Measurements from ENCODE around the gene UGT1A7. TPM values are rescaled to one million over a fixed set of nuclear protein-coding genes. Genes with fewer than 3 reads are reported as not detected.

The UGT1A7 gene
- total and polyA plus RNA-seq, 9 of the 15 experiments (the other 6 are each of a cell fraction or from before 2014, with no cell fraction given): not detected

DNA sequence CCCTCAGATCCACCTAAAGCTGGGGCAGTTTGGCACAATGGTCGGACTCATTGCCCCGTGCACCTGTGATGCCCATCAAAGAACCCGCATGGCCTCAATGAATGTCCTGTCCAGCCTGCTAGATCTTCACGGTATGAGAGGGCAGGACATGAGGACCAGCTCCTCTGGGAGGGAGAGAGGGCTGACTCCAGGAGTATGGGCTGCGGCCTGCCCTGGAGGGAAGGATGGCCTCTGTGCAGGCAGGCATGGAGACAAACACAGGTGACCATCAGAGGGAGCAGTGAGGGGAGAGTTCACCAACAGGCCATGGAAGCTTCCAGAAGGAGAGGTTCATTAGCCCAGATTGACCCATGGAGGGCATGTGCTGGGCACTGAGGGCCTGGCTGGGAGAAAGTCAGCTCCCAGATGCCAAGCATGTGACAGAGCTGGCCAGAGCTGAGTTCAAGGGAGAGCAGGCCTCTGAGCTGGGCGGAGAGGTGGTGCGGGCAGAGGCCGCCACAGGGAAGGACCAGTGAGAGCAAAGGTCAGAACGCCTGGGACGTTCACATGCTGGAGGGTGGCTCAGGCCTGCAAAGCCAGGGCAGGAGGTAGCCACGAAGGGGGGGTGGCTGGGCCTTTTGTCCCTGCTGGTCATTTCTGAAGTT, 136.4 kb downstream of the UGT1A7 start (continued):
- TF ChIP-seq, protein P1, sequence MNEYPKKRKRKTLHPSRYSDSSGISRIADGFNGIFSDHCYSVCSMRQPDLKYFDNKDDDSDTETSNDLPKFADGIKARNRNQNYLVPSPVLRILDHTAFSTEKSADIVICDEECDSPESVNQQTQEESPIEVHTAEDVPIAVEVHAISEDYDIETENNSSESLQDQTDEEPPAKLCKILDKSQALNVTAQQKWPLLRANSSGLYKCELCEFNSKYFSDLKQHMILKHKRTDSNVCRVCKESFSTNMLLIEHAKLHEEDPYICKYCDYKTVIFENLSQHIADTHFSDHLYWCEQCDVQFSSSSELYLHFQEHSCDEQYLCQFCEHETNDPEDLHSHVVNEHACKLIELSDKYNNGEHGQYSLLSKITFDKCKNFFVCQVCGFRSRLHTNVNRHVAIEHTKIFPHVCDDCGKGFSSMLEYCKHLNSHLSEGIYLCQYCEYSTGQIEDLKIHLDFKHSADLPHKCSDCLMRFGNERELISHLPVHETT (CRISPR knock-in tag; conservative IDR thresholded peaks at IDR 0.05 in 1 of 2, IDR thresholded peaks at IDR 0.05 in 1 of 2): no peak
- no peak for TF ChIP-seq RBM22 (IDR thresholded peaks at IDR 0.05; ENCODE audit: low read depth, low read length, poor library complexity, severe bottlenecking)

DNA sequence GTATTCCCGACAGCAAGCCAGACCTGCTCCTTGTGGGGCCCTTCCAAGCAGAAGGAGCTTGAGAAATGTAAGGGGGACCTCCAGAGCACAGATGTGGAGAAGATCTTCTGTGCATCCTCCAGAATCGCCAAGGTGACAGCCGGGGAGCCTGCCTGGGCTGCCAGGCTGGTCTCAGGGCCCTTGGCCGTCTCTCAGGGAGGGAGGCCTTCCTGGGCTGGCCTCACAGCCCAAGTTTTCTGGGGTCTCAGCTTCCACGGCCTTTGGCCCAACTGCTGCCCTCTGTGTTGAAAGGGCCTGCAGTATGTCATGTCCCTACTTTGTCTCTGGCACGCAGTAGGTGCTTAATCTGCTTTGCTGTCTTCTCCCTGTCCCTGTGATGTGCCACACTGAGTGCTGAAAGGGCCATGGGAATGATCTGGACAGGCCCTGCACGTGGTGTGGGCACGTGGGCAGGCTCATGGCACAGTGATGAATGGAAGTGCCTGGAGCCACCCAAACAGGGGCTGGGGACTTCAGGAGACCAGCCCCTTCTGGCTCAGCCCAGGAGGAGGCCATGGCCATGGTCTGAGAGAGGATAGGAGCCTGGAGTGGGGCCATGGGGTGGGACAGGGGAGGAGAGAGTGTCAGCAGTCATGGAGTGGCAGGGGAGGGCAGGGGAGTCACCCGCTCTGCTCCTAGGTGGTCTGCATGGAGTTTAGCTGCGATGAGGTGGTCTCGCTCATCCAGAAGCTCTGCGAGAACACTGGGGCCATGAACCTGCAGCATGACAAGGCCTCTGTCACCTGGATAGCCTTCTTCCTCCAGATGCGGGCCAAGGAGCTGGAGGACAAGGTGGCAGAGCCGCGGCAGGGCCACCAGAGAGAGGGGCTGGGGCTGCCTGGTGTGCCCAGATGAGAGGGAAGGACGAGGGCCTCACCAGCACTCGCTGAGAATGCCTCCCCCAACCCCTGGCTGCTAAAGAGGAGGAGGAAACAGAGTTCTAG, 137.2 kb downstream of the UGT1A7 start:
- Histone ChIP-seq H3K9ac (ENCODE audit: insufficient read depth in 1 of 2, low read depth in 2 of 2, low read length in 2 of 2) (no peak overlapping the region), H4K20me1 (replicated peaks; ENCODE audit: control insufficient read depth, insufficient read depth, low read length) (no peaks in the 10 kb centered on the region; the same call in 1 of the 2 replicates), H3K79me2 (ENCODE audit: control insufficient read depth, insufficient read depth, low read length) (no peaks in the 10 kb centered on the region), H3K9me1 (ENCODE audit: control insufficient read depth, insufficient read depth, low read length) (no peaks in the 10 kb centered on the region), H3K27me3 (ENCODE audit: control insufficient read depth in 2 of 2, insufficient read depth in 2 of 2, low read length in 2 of 2) (peaks cover 2 to 62% of the 10 kb centered on the region in 2 experiments; a peak in 4 of 5 replicates), H3K4me1 (replicated peaks in 1 of 2; ENCODE audit: control insufficient read depth in 2 of 2, insufficient read depth in 2 of 2, low read length in 2 of 2) (no peaks in the 10 kb centered on the region; a peak in 1 of 5 replicates), H3K4me3 (no peak overlapping the region), H2AFZ (ENCODE audit: low read depth, low read length) (no peak overlapping the region), H3K36me3 (ENCODE audit: control insufficient read depth, insufficient read depth, low read length) (no peaks in the 10 kb centered on the region), H3K4me2 (ENCODE audit: insufficient read depth, low read length) (no peak overlapping the region), H3K9me3 (replicated peaks; ENCODE audit: control insufficient read depth, insufficient read depth, low read depth, low read length) (no peaks in the 10 kb centered on the region), H3K27ac (ENCODE audit: extremely low read depth, low read depth, low read length) (no peak overlapping the region)
- ChIA-PET POLR2A (no interaction called here), CTCF (ENCODE audit: low intra/inter-chr PET ratio) (no interaction called here)
- WGBS (ENCODE audit: insufficient coverage, low coverage, missing lambda C conversion rate): 1% methylated on average over 9 of the region's 17 CpGs
- ATAC-seq (no peak), FAIRE-seq (no peak), DNase-seq (ENCODE audit: extremely low read depth in 1 of 4, low spot score in 3 of 4) (no peak)
- intact Hi-C loops (cut with micrococcal nuclease) (no loop called here), in situ Hi-C loops (cut with MboI) (no loop called here)
- BruUV-seq (replicated peaks): no TSS peak
- no peak for TF ChIP-seq GTF2F1 (IDR thresholded peaks at IDR 0.05; ENCODE audit: low read depth, low read length)
- TF ChIP-seq, protein P2, sequence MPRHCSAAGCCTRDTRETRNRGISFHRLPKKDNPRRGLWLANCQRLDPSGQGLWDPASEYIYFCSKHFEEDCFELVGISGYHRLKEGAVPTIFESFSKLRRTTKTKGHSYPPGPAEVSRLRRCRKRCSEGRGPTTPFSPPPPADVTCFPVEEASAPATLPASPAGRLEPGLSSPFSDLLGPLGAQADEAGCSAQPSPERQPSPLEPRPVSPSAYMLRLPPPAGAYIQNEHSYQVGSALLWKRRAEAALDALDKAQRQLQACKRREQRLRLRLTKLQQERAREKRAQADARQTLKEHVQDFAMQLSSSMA (CRISPR knock-in tag; IDR thresholded peaks at IDR 0.05): no peak
- TF ChIP-seq, protein P3, sequence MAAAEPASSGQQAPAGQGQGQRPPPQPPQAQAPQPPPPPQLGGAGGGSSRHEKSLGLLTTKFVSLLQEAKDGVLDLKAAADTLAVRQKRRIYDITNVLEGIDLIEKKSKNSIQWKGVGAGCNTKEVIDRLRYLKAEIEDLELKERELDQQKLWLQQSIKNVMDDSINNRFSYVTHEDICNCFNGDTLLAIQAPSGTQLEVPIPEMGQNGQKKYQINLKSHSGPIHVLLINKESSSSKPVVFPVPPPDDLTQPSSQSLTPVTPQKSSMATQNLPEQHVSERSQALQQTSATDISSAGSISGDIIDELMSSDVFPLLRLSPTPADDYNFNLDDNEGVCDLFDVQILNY (CRISPR knock-in tag; IDR thresholded peaks at IDR 0.05): no peak
- no peak for TF ChIP-seq KAT7 (CRISPR knock-in tag; IDR thresholded peaks at IDR 0.05; ENCODE audit: borderline replicate concordance)
- TF ChIP-seq, protein P4, sequence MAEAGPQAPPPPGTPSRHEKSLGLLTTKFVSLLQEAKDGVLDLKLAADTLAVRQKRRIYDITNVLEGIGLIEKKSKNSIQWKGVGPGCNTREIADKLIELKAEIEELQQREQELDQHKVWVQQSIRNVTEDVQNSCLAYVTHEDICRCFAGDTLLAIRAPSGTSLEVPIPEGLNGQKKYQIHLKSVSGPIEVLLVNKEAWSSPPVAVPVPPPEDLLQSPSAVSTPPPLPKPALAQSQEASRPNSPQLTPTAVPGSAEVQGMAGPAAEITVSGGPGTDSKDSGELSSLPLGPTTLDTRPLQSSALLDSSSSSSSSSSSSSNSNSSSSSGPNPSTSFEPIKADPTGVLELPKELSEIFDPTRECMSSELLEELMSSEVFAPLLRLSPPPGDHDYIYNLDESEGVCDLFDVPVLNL (CRISPR knock-in tag; IDR thresholded peaks at IDR 0.05; ENCODE audit: low read depth): no peak
- TF ChIP-seq PHB (CRISPR knock-in tag; IDR thresholded peaks at IDR 0.05): no peak
- TF ChIP-seq MEIS2 (IDR thresholded peaks at IDR 0.05; ENCODE audit: partially characterized antibody): no peak
- TF ChIP-seq CBFA2T2 (conservative IDR thresholded peaks at IDR 0.05): no peak
- no peak for TF ChIP-seq FOXA1 (IDR thresholded peaks at IDR 0.05; ENCODE audit: borderline replicate concordance)
- no peak for TF ChIP-seq ZNF75A (CRISPR knock-in tag; IDR thresholded peaks at IDR 0.05)
- TF ChIP-seq MCM3 (IDR thresholded peaks at IDR 0.05): no peak
- TF ChIP-seq NR3C1 (CRISPR knock-in tag; IDR thresholded peaks at IDR 0.05): no peak
- no peak for TF ChIP-seq ARHGAP35 (IDR thresholded peaks at IDR 0.05; ENCODE audit: partially characterized antibody)
